Neutrophil (primary cell): ENCODE data around the gene PIK3R5.

Experiments used
- H3K27ac ChIP-seq: fragments of 200-600 bp; sonication (generic); 2 replicates; pipeline ENCODE4 v1.5.1; 2016; ENCODE audit warnings: mild to moderate bottlenecking, moderate library complexity
- H3K27me3 ChIP-seq: fragments of 200-600 bp; sonication (generic); 2 replicates; pipeline ENCODE4 v1.6.0; 2016; ENCODE audit warnings: mild to moderate bottlenecking
- H3K36me3 ChIP-seq: fragments of 200-600 bp; sonication (generic); 2 replicates; pipeline ENCODE4 v1.5.1; 2017
- H3K4me1 ChIP-seq, 2 experiments: fragments of 200-600 bp in 1 of 2; sonication (generic) in 1 of 2; 1 replicate in 1 of 2; 2 replicates in 1 of 2; pipeline versions ENCODE4 v1.5.1 to v1.6.1; 2013 to 2016; ENCODE audit warnings: low read depth in 1 of 2, low read length in 1 of 2, mild to moderate bottlenecking in 1 of 2, moderate library complexity in 1 of 2; ENCODE audit not compliant: control insufficient read depth in 1 of 2, insufficient read depth in 1 of 2
- H3K4me3 ChIP-seq, 2 experiments: fragments of 200-600 bp in 1 of 2; sonication (generic) in 1 of 2; 1 replicate in 1 of 2; 2 replicates in 1 of 2; pipeline ENCODE4 v1.5.1; 2013 to 2016; ENCODE audit warnings: low read depth in 1 of 2, low read length in 1 of 2, mild to moderate bottlenecking in 1 of 2, moderate library complexity in 1 of 2
- H3K9me3 ChIP-seq: fragments of 200-600 bp; sonication (generic); 2 replicates; pipeline ENCODE4 v1.5.1; 2016
- CTCF ChIP-seq: fragments of 200-600 bp; sonication (generic); IDR thresholded peaks from 2 replicates; pipeline ENCODE4 v1.5.1; 2016; ENCODE audit warnings: antibody characterized with exemption

Gene PIK3R5

GRCh38 chr17:8914554-8914953 lies 51.0 kb downstream of the PIK3R5 start:
- H3K36me3 ChIP-seq = peaks cover 46% of the 10 kb centered on the region
- no peaks in the 10 kb centered on the region for H3K27me3 ChIP-seq
- no peak overlapping the region for H3K4me3 ChIP-seq
- H3K4me1 ChIP-seq = peaks cover 38 to 50% of the 10 kb centered on the region in 2 experiments
- TF ChIP-seq CTCF = no peak
- H3K27ac ChIP-seq = peak overlapping the region; percentile 96
- H3K9me3 ChIP-seq = no peaks in the 10 kb centered on the region

- Histone ChIP-seq H3K4me3 (no peak overlapping the region), H3K4me1 (peaks cover 31 to 44% of the 10 kb centered on the region in 2 experiments), H3K9me3 (no peaks in the 10 kb centered on the region), H3K27ac (peak overlapping the region; percentile 96), H3K27me3 (no peaks in the 10 kb centered on the region), H3K36me3 (peaks cover 53% of the 10 kb centered on the region)
- TF ChIP-seq CTCF = no peak
These were observed 51.6 kb downstream of the PIK3R5 start for GRCh38 chr17:8913879-8914278.

- Histone ChIP-seq H3K4me1 (peaks cover 26 to 36% of the 10 kb centered on the region in 2 experiments), H3K4me3 (no peak overlapping the region), H3K36me3 (peaks cover 61% of the 10 kb centered on the region), H3K9me3 (no peaks in the 10 kb centered on the region), H3K27me3 (no peaks in the 10 kb centered on the region), H3K27ac (peak overlapping the region; percentile 96)
- TF ChIP-seq CTCF = no peak
These were observed 52.4 kb downstream of the PIK3R5 start for GRCh38 chr17:8913091-8913490.

GRCh38 chr17:8912084-8912981 lies 53.2 kb downstream of the PIK3R5 start:
- Histone ChIP-seq H3K36me3 (peaks cover 68% of the 10 kb centered on the region), H3K4me3 (no peak overlapping the region), H3K27ac (peak overlapping the region; percentile 96), H3K27me3 (no peaks in the 10 kb centered on the region), H3K4me1 (peaks cover 21 to 29% of the 10 kb centered on the region in 2 experiments), H3K9me3 (no peaks in the 10 kb centered on the region)
- TF ChIP-seq CTCF = no peak

- peak overlapping the region; percentile 32 for H3K27ac ChIP-seq
- TF ChIP-seq CTCF = no peak
- no peak overlapping the region for H3K4me3 ChIP-seq
- H3K9me3 ChIP-seq = no peaks in the 10 kb centered on the region
- H3K36me3 ChIP-seq = peaks cover 81% of the 10 kb centered on the region
- H3K4me1 ChIP-seq = peaks cover 9 to 17% of the 10 kb centered on the region in 2 experiments
- no peaks in the 10 kb centered on the region for H3K27me3 ChIP-seq
These were observed 54.4 kb downstream of the PIK3R5 start for GRCh38 chr17:8910969-8911604.
